ENCODE measurements around the gene ANKS1A. TPM values are rescaled to one million over a fixed set of nuclear protein-coding genes. Genes with fewer than 3 reads are reported as not detected.

ANKS1A gene
- total and polyA plus RNA-seq, 2 experiments from 2014 or later, result 12.1 to 31.9 TPM

DNA sequence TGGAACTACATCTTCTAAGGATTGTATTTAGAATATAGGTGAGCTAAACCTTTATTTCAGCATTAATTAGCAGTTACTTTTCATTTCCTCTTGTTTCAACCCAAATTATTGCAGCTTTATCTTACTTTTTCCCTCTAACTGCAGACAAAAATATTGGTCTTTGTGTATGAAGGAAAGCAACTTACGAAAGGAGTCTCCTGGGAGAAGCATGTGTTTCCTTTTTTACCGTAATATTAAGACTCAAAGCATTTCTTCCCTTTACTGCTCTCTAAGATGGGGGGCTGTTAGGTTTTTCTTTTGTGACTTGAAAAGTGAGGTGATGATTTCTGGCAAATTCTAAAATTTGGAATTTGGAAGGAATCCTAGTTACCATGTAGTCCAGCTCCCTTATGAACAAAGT lies 141.0 kb downstream of the ANKS1A start:
- no peaks in the 10 kb centered on the region; the same call in 1 of the 3 replicates for H3K36me3 Mint-ChIP-seq (ENCODE audit: low read depth)
- H3F3A ChIP-seq (replicated peaks; ENCODE audit: low read depth), result no peaks in the 10 kb centered on the region
- no peaks in the 10 kb centered on the region; the same call in 1 of the 2 replicates for H3K9me2 ChIP-seq (ENCODE audit: insufficient read depth)
- H3K27me3 Mint-ChIP-seq (ENCODE audit: insufficient read depth, low read depth, poor library complexity), result peaks cover 8% of the 10 kb centered on the region
- no peaks in the 10 kb centered on the region; the same call in 1 of the 2 replicates for H3K79me2 ChIP-seq (replicated peaks; ENCODE audit: insufficient read depth)
- H2AFZ ChIP-seq, result no peak overlapping the region
- peaks cover 39% of the 10 kb centered on the region for H3K4me1 ChIP-seq (ENCODE audit: insufficient read depth)
- H3K9me3 Mint-ChIP-seq, result no peaks in the 10 kb centered on the region
- H3K36me3 ChIP-seq (ENCODE audit: insufficient read depth), result no peaks in the 10 kb centered on the region
- H3K27me3 ChIP-seq (ENCODE audit: insufficient read depth), result no peaks in the 10 kb centered on the region
- no peak overlapping the region for H3K4me3 ChIP-seq
- H3K4me2 ChIP-seq, result no peak overlapping the region
- no peak overlapping the region for H3K27ac Mint-ChIP-seq
- no peak overlapping the region for H3K4me3 Mint-ChIP-seq
- H3K27ac ChIP-seq (ENCODE audit: low read depth), result no peak overlapping the region
- DNase-seq (ENCODE audit: low spot score), result no peak
- ATAC-seq, result no peak
- TF ChIP-seq, protein P1, sequence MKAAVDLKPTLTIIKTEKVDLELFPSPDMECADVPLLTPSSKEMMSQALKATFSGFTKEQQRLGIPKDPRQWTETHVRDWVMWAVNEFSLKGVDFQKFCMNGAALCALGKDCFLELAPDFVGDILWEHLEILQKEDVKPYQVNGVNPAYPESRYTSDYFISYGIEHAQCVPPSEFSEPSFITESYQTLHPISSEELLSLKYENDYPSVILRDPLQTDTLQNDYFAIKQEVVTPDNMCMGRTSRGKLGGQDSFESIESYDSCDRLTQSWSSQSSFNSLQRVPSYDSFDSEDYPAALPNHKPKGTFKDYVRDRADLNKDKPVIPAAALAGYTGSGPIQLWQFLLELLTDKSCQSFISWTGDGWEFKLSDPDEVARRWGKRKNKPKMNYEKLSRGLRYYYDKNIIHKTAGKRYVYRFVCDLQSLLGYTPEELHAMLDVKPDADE (IDR thresholded peaks at IDR 0.05), result no peak
- TF ChIP-seq JUNB (IDR thresholded peaks at IDR 0.05; ENCODE audit: unreplicated experiment) (no peak), EZH2 (IDR thresholded peaks at IDR 0.05; ENCODE audit: low read depth, unreplicated experiment) (no peak), ZNF114 (CRISPR knock-in tag; IDR thresholded peaks at IDR 0.05) (no peak)
- TF ChIP-seq, protein P2, sequence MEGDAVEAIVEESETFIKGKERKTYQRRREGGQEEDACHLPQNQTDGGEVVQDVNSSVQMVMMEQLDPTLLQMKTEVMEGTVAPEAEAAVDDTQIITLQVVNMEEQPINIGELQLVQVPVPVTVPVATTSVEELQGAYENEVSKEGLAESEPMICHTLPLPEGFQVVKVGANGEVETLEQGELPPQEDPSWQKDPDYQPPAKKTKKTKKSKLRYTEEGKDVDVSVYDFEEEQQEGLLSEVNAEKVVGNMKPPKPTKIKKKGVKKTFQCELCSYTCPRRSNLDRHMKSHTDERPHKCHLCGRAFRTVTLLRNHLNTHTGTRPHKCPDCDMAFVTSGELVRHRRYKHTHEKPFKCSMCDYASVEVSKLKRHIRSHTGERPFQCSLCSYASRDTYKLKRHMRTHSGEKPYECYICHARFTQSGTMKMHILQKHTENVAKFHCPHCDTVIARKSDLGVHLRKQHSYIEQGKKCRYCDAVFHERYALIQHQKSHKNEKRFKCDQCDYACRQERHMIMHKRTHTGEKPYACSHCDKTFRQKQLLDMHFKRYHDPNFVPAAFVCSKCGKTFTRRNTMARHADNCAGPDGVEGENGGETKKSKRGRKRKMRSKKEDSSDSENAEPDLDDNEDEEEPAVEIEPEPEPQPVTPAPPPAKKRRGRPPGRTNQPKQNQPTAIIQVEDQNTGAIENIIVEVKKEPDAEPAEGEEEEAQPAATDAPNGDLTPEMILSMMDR (conservative IDR thresholded peaks at IDR 0.05; ENCODE audit: low read depth in 2 of 2), result no peak
- TF ChIP-seq, protein P3, sequence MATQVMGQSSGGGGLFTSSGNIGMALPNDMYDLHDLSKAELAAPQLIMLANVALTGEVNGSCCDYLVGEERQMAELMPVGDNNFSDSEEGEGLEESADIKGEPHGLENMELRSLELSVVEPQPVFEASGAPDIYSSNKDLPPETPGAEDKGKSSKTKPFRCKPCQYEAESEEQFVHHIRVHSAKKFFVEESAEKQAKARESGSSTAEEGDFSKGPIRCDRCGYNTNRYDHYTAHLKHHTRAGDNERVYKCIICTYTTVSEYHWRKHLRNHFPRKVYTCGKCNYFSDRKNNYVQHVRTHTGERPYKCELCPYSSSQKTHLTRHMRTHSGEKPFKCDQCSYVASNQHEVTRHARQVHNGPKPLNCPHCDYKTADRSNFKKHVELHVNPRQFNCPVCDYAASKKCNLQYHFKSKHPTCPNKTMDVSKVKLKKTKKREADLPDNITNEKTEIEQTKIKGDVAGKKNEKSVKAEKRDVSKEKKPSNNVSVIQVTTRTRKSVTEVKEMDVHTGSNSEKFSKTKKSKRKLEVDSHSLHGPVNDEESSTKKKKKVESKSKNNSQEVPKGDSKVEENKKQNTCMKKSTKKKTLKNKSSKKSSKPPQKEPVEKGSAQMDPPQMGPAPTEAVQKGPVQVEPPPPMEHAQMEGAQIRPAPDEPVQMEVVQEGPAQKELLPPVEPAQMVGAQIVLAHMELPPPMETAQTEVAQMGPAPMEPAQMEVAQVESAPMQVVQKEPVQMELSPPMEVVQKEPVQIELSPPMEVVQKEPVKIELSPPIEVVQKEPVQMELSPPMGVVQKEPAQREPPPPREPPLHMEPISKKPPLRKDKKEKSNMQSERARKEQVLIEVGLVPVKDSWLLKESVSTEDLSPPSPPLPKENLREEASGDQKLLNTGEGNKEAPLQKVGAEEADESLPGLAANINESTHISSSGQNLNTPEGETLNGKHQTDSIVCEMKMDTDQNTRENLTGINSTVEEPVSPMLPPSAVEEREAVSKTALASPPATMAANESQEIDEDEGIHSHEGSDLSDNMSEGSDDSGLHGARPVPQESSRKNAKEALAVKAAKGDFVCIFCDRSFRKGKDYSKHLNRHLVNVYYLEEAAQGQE (IDR thresholded peaks at IDR 0.05; ENCODE audit: unreplicated experiment), result no peak
- H3K4me1 Mint-ChIP-seq, result peaks cover 56% of the 10 kb centered on the region
- H4K20me1 ChIP-seq (replicated peaks; ENCODE audit: insufficient read depth), result no peaks in the 10 kb centered on the region; the same call in 1 of the 2 replicates

All from GM23338 (cell line).